ENCODE results near the gene MTF2. TPM values are rescaled to one million over a fixed set of nuclear protein-coding genes. Genes with fewer than 3 reads are reported as not detected.
"Not testable (repeated sequence)": the region's sequence is repeated elsewhere in the genome, so short reads cannot be mapped to it uniquely, and the experiment has no call there.

The MTF2 gene
- polyA plus RNA-seq (ENCODE audit: insufficient read length in 4 of 4) = 10 to 100 TPM; 34.7 to 62.1 (median 47.7) TPM

DNA sequence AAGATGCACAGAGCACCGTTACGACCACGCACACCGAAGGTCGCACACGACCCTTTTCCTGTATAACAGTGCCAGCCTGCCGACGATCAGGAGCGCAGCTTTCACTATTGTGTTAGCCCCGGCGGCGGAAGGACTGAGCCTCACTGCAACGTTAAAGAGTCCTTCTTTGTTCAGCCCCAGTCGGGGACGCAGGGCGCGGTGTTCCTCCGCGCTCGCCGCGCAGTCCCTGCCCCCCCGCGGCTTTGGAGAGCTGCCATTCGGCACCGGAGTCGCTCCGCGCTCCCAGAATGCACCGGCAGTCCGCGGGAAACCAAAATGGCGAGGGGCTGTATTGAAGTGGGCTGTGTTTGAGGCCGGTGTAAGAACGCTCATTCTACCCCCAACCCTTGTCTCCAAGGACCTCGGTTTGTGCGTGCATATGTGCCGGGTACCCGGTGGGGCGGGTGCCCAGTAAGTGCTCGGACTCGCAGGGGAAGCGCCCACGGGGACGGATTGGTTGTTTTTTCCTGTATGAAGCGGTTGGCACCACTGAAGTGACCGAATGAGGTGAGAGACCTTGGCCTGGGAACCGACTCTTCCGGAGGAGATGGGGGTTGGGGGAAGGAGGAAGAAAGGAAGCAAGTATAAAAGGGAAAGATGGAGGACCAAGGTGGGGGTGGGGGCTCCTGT, at the start of gene MTF2:
MTF2 (plus strand) TSS at position 298 of the 669 bp plus-strand sequence; CDS start at position 542, 244 bp downstream.
- DNase-seq (ENCODE audit: low read depth in 4 of 4, low spot score in 3 of 4) = peak; percentile 91 to 96 (median 96)

DNA sequence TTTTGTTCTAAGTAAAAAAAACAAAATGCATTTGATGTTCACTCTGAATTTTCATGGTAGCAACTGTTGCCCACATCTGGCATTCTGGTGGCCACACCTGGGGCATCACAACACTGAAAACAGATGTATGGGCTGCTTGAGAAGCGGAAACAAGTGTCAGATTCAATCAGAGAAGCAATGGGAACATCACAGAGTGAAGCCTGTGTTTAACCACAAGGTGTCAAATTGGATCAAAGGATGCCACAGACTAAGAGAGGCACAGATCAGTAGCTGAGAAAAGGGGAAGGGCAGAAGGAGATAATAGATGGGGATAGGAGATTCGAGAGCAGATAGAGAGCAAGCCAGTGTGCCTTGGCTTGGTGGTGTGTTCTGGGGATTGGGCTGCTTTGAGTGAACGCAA, 49.8 kb upstream of the MTF2 start:
- DNase-seq (ENCODE audit: low read depth in 4 of 4, low spot score in 3 of 4) = no peak

DNA sequence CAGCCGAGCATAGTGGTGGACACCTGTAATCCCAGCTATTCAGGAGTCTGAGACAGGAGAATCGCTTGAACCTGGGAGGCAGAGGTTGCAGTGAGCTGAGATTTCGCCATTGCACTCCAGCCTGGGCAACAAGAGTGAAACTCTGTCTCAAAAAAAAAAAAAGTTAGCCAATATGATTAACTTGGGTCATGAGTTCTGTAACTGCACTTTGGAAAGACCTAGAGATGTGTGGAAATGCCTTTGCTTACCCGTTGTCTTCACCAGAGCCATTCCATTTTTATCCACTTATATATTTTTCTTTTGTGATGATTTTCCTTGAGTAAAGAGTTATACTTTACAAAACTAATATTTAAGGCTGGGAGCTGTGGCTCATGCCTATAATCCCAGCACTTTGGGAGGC, 48.9 kb upstream of the MTF2 start:
- DNase-seq (ENCODE audit: low read depth in 4 of 4, low spot score in 3 of 4) = not testable (repeated sequence)

DNA sequence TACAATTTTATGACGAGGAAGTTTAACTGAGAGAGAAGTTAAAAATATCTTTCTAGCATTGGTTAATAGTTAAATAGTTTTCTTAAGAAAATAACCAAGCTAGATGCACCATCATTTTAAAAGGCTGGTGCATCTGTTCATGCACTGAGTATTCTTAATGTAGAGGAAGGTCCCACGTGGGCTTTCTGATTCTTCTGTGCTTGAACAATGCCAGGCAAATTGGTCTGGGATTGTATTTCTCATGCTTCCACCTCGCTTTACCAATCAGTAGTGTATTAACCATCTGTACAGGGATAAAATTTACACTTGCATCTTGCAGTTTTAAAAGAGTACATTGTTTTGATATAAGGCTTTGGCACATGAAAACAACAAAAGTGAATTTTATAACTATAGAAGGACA, 47.4 kb upstream of the MTF2 start:
- no peak for DNase-seq (ENCODE audit: low read depth in 4 of 4, low spot score in 3 of 4)

DNA sequence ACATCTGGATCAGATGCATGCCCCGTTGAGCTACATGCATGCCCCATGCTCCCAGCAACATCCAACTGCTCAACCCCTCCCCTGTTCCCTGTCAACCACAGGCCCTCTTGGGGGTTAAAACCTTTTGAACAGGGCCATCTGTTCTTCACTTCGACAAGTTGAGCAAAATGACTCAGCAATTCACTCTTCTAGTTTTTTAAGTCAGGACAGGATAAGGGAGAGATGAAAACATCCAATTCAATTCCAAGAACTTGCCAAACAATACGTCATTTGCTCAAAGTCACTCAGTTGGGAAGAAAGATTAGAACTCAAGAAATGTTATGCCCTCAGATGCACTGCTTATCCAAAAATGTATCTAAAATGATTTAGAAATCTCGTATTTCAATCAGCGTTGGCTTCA, 46.1 kb upstream of the MTF2 start:
- no peak for DNase-seq (ENCODE audit: low read depth in 4 of 4, low spot score in 3 of 4)

DNA sequence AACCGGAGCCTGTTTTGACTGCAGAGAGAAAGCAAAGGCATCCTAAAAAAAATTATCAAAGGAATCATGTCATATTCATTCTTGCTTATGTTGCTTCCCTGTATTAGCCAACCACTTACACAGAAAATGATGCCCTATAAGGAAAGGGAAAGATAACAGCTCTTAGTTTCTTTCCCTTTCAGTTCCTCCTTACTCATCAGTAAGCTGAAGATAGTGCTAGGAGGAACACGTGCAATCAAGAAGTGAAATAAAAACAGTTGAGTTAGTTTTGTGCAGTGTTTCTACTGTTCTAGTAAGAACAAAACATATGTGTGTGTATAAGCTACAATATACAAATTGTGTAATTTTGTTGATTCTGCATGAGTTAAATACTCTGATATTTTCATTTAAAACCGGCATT, 45.3 kb upstream of the MTF2 start:
- no peak for DNase-seq (ENCODE audit: low read depth in 4 of 4, low spot score in 3 of 4)

DNA sequence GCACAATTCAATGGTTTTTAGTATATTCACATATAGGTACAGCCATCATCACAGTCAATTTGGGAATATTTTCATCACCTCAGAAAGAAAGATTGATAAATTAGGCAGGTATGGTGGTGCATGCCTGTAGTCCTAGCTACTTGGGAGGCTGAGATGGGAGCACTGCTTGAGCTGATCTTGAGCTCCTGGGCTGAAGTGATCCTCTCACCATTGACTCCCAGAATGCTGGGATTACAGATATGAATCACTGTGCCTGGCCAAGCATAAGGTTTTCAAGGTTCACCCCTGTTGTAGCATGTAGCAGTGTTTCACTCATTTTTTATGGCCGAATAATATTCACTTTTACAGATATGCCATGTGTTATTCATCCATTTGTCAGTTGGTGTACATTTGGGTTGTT, 44.7 kb upstream of the MTF2 start:
- no peak for DNase-seq (ENCODE audit: low read depth in 4 of 4, low spot score in 3 of 4)

DNA sequence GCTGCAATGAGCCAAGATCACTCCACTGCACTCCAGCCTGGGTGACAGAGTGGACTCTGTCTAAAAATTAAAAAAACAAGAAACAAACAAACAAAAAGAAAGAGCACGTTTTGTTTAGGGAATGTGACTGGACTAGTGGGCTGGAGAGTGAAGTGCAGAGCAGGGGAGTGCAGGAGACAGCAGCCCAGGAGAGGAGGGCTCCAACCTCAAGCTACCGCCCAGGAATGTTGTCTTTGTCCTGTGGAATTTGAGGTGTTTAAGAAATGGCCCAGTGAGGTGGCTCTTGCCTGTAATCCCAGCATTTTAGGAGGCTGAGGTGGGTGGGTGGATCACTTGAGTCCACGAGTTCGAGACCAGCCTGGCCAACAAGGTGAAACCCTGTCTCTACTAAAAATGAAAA, 42.4 kb upstream of the MTF2 start:
- no peak for DNase-seq (ENCODE audit: low read depth in 4 of 4, low spot score in 3 of 4)

DNA sequence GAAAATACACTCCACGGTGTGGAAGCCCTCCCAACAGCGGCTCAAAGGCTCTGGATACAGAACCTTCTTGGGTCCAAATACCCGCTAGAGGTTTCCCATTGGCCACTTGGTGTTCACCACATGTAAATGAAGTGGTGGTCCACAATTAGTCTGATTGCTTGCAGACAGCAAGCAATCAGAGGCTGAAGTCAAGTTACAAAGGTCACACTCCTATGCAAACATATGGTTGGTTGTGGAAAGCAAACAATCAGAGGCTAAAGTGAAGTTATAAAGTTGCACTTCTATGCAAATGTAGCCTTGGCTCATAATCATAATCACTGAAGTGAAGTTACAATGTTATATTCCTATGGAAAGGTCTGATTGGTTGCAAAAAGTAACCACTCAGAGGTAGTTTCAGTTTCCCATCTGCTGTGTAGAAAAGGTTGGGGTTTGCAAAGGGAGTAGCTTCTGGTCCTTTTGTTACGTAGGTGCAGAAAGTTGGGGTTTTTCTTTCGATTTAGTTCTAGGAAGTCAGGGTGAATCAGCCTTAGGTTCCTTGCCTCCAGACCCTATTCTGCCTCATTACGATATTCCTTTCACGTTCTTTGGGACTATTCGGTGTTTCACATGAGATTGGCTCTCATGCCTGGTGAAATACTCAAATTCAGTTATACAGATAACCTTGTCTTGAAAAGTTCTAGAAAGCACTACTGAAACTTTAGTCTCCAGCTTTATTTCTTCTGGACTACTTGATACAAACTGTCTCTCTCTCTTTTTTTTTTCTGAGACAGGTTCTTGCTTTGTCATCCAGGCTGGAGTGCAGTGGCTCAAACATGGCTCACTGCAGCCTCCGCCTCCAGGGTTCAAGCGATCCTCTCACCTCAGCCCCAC, 36.7 kb upstream of the MTF2 start:
- no peak for DNase-seq (ENCODE audit: low read depth in 4 of 4, low spot score in 3 of 4)

DNA sequence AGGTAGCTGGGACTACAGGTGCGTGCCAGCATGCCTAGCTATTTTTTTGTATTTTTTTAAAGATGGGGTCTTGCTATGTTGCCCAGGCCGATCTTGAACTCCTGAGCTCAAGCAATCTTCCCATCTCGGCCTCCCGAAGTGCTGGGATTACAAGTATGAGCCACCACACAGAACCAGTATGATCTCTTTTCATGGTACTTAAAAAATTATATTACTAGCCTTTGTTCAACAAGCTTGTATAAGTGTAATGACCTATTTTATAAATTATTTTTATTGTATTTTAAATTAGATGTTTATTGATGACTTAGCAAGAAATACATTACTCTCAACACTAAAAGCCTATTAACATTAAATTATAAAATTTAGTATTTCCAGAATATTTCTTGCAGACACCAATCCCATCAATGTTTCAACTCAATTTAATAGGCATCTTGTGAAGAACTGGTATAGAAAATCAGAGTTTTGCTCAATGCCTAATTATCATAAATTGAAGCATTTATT, 36.0 kb upstream of the MTF2 start:
- DNase-seq (ENCODE audit: low read depth in 4 of 4, low spot score in 3 of 4) = no peak

DNA sequence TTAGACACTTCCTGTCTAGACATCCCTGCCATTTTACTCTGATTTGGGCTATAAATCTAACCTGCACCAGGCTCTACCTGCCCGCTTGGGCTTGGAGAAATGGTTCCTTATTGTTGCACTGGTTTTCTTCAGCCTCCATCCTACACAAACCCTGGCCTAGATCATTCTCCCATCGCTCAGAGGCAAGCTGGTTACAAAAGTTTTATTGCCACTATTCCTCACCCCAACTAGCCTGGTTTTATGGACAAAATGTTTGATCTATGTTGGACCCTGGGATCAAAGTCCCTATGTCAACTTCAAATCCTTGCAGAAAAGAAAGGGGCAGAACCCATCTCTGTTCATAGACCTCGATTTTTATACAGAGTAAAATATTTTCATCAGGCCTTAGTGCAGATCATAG, 31.5 kb upstream of the MTF2 start:
- no peak for DNase-seq (ENCODE audit: low read depth in 4 of 4, low spot score in 3 of 4)

DNA sequence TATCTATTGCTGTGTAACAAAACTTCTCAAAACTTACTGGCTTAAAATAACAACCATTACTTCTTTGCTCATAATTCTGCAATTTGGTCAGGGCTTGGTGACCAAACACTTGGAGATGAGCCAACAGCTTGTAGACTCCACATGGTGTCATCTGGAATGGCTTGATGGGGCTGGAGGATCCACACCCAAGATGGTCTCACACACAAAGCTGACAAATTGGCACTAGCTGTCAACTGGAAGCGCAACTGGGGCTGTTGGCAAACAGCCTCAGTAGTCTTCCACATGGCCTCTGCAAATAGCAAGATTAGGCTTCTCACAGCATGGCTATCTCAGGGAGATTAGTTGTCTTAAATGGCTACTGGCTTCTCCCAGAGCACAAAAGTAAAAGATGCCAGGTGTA, 27.1 kb upstream of the MTF2 start:
- DNase-seq (ENCODE audit: low read depth in 4 of 4, low spot score in 3 of 4) = no peak

DNA sequence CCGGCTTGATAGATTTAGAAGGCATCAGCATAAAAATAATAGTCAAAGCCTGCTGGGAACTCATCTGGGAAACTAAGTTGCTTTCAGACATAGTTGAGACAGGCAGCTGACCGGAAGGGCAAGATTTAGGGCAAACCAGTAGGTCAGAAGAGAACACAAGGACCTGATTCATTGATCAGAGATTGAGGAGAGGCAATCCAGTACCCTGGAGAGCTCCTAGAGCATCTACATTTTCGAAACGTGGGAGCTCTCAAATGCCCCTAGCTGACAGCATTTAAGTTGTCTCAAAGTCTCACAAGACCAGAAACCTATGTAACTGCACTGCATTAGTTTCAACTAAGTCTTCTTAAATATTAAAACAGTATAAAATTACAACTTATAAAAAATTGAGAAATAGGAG, 22.9 kb upstream of the MTF2 start:
- DNase-seq (ENCODE audit: low read depth in 4 of 4, low spot score in 3 of 4) = no peak

DNA sequence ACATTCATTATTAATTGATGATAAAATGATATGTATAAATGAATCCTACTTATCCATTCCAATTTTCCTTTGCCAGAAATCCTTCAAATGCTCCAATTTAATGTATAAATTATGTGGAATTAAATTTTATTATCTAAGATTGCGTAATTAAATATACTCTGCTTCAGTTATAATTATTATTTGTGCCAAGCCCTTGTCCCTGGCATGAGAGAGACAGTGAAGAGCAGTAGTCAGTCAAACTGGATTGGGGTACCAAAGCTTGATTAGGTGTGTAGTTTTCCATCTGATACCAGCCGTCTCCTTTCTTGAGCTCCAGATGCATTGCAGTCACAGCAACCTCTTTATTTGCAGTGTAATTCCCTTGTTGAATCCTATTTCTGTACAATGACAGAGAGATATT, 22.4 kb upstream of the MTF2 start:
- no peak for DNase-seq (ENCODE audit: low read depth in 4 of 4, low spot score in 3 of 4)

DNA sequence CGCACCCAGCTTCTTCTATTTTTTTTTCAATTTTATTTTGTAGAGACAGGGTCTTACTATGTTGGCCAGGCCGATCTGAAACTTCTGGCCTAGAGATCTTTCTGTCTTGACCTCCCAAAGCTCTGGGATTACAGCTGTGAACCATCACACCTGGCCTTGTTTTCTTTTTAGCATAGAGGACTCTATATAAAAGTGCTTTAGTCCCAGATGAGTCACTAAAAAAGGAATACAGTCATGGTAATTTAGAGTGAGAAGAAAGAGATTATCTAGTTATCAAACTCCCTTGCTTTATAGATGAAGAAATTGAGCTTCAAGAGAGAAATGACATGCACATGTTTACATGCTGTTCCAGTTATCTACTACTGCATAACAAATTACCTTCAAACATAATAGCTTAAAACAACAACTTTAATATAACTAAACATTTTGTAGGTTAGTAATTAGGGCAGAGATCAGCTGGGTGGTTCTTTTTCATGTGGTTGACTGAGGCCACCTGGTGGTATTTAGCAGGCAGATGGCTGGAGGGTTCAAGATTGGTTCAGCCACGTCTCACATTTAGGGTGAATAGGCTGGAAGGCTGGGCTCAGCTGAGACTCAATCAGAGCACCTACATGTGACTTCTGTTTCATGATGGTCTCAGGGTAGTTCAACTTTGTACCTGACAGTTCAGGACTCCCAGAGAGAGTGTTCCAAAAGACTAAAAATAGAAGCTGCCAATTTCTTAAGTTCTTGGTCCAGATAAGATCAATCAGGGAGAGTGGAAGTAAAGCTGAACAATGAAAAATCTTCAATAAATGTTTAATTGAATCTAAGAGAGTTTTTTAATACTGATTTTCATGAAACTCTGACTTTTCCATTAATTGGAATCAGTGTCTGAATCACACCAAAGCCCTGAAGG, 16.9 kb upstream of the MTF2 start:
- no peak for DNase-seq (ENCODE audit: low read depth in 4 of 4, low spot score in 3 of 4)

DNA sequence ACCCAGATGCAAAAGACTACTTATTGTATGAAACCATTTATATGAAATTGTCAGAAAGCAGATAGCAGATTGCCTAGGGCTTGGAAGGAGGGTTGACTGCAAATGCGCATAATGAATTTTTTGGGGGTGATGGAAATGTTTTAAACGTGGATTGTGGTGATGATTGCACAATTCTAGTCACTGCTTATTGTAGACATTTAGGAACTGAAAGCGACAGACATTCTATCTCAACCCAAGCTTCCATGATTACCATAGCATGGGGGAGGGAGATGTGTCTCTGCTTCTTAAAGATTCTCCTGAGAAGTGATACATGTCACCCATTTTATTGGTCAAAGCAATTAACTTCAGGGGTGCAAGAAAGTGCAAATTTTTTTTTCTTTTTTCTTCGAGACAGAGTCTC, 2.8 kb upstream of the MTF2 start:
- no peak for DNase-seq (ENCODE audit: low read depth in 4 of 4, low spot score in 3 of 4)

DNA sequence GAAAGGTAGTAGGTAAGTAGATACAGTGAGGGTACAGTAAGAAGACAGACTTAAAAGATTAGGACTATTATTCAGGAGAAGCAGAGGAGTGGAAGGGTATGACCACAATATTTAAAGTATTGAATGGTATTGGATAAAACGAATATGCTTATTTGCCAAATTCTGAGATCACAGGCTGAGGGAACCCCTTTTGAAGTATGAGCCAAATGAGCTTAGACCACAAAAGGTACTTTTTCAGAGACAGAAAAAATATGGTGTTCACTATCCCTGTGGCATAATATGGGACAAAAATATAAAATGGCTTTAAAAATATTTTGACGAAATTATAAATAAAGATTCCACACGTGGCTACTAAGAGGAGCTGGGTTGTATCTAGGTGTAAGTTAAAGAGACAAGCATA, 880 bp upstream of the MTF2 start:
- DNase-seq (ENCODE audit: low read depth in 4 of 4, low spot score in 3 of 4) = no peak

DNA sequence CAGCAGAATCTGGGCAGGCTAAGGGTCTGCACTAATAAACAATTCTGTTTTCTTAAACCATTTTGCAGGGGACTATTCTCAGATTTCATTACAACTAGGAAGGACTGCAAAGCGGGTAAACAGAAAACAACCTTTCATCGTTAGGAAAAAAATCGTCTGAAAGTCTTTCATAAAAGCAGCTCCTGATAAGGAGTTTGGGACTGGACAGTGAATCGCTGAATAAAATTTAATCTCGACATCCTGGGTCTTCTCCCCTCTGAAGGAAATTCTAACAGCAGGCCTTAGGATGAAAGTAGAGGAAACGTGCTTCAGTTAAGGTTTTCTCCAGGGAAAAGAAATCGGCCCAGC, 471 bp upstream of the MTF2 start:
- no peak for DNase-seq (ENCODE audit: low read depth in 4 of 4, low spot score in 3 of 4)

DNA sequence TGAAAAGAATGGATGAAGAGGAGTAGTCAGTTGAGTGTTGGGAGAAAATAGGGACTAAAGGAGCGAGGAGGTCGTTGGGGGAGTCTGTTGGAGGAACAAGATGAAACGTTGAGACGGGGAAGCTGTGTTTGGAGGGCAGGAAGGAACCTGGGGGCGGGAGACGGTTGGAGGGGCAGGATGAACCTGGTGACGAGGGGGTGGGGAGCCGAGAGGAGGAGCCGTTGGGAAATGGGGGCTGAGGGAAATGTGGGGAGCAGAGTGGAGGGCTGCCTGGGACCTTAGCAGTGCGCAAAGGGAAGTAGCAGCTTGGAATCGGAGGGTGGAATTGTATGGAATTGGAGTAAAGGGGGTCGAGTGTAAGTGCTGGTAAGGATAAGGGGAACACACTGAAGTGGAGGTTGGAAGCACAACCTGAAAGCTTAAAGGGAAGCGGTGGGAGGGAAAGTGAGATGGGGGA, 630 bp downstream of the MTF2 start:
- peak in 2 of 4 donors; percentile 36 to 54 for DNase-seq (ENCODE audit: low read depth in 4 of 4, low spot score in 3 of 4)

DNA sequence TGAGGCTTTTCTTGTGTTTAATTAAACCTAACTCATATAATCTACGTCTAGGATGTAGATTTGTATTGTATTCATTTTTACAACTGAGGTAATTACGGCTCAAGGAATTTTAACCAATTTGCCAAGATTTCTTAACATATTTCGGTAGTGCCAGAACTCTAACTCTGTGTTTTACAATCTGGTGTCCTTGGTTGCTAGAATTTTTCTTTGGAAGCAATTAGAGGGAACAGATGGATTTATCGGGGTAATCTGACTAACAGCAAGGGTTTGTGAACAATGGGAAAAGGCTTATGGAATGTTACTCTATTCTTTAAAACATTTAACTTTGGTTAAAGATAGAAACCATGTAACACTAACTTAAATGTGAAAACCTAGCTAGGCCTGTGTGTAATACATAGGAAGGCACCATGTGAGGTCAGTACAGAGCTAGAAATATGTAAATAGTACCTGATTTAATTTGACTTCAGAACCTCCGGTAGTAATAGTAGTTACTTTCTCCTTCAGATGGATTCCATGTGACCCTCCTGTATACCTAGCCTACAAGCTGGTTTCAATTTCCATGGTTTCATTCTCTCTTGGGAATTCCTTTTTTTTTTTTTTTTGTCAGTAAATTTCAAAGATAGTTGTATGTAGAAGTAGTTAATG, 1.2 kb downstream of the MTF2 start:
- DNase-seq (ENCODE audit: low read depth in 4 of 4, low spot score in 3 of 4) = peak in 3 of 4 donors; percentile 29 to 50 (median 48)

Measured in left renal pelvis (tissue), 4 donors.